ENCODE results near the gene UCP3.

UCP3 gene

GRCh38 chr11:74012074-74012809, 3.4 kb upstream of the UCP3 start:
- DNase-seq (ENCODE audit: low read depth), result no peak
- H3K4me3 ChIP-seq (ENCODE audit: low read depth, low read length), result no peak overlapping the region
- TF ChIP-seq CTCF (IDR thresholded peaks at IDR 0.05; ENCODE audit: control insufficient read depth, extremely low read depth, insufficient read depth), result no peak

GRCh38 chr11:74011360-74012073, 2.6 kb upstream of the UCP3 start:
- DNase-seq (ENCODE audit: low read depth), result no peak
- TF ChIP-seq CTCF (IDR thresholded peaks at IDR 0.05; ENCODE audit: control insufficient read depth, extremely low read depth, insufficient read depth), result no peak
- no peak overlapping the region for H3K4me3 ChIP-seq (ENCODE audit: low read depth, low read length)

GRCh38 chr11:74010306-74011300, 1.7 kb upstream of the UCP3 start:
- TF ChIP-seq CTCF (IDR thresholded peaks at IDR 0.05; ENCODE audit: control insufficient read depth, extremely low read depth, insufficient read depth), result no peak
- DNase-seq (ENCODE audit: low read depth), result no peak
- H3K4me3 ChIP-seq (ENCODE audit: low read depth, low read length), result no peak overlapping the region

DNA sequence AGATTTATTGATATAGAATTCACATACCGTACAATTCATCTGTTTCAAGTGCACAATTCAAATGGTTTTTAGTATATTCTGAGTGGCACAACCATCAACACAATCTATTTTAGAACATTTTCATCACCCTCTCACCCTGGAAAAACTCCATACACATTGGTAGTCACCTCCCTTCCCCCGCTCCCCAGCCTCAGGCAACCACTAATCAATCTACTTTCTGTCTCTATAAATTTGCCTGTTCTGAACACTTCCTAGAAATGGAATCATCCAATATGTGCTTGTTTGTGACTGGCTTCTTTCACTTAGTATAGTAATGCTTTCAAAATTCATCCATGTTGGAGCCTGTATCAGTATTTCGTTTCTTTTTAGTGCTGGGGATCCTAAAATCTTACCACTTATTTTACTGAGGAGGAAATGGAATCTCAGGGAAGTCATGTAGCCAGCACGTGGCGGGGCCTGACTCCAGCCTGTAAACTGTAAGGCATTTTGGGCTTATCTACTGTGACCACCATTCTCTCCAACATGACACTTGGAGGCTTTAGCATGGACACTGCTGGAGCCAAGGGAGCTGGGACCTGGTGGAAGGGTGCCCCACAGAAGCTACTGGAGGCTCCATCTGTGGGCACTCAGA, 905 bp upstream of the UCP3 start:
- no peak overlapping the region for H3K4me3 ChIP-seq (ENCODE audit: low read depth, low read length)
- TF ChIP-seq CTCF (IDR thresholded peaks at IDR 0.05; ENCODE audit: control insufficient read depth, extremely low read depth, insufficient read depth), result no peak
- DNase-seq (ENCODE audit: low read depth), result no peak

DNA sequence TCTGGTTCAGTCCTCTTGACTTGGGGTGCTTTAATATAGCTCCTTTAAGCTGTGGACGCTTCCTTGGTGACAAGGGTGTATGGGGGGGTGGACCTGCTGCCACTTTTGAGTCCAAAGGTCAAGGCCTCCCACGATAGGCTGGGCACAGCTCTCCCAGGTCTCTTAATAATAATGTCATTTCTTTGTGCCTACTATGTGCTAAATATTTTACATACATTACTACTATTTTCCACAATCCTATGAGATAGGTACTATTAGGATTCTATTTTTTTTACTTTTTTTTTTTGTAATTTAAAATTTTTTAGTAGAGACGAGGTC, 304 bp upstream of the UCP3 start:
- TF ChIP-seq CTCF (IDR thresholded peaks at IDR 0.05; ENCODE audit: control insufficient read depth, extremely low read depth, insufficient read depth), result no peak
- no peak overlapping the region for H3K4me3 ChIP-seq (ENCODE audit: low read depth, low read length)
- DNase-seq (ENCODE audit: low read depth), result no peak

DNA sequence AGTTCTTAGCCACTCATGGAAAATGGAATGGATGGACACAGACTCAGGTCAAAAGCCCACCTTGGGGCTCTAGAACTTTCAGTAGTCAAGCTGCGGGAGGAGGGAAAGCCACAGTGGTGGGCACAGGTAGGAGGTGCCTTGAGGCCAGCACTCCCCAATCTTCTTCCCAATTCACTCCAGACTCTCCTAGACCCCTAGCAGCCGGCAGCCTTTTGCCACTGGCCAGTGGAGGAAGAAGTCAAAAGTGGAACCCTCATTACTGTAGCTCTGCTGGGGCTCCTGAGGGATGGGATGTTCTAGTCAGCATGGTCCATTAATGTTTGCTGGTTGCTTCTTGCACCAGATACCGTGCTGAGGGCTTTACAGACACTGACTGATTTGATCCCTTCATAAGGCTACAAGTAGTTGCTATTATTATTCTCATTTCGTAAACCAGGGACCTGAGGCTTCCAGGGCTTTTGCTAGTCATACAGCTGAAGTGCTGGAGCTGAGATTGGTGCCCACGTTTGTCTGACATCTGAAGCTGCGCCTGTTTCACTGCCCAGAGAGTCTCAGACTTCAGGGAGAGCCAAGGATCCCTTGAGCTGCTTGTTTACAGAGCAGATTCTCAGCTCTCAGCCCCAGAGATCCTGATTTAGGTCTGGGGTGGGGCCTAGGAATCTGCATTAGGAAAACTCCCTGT, 1.1 kb downstream of the UCP3 start:
- no peak for TF ChIP-seq CTCF (IDR thresholded peaks at IDR 0.05; ENCODE audit: control insufficient read depth, extremely low read depth, insufficient read depth)
- DNase-seq (ENCODE audit: low read depth), result no peak
- no peak overlapping the region for H3K4me3 ChIP-seq (ENCODE audit: low read depth, low read length)

Data from LNCaP clone FGC (cell line).